GM21529 (cell line): Measurements from ENCODE around the gene SLC9A1.

Experiments used
- ATAC-seq: cut with Tn5 transposase; IDR thresholded peaks from one replicate; pipeline ENCODE4 v1.9.1; 2021; ENCODE audit not compliant: unreplicated experiment

Gene SLC9A1

DNA sequence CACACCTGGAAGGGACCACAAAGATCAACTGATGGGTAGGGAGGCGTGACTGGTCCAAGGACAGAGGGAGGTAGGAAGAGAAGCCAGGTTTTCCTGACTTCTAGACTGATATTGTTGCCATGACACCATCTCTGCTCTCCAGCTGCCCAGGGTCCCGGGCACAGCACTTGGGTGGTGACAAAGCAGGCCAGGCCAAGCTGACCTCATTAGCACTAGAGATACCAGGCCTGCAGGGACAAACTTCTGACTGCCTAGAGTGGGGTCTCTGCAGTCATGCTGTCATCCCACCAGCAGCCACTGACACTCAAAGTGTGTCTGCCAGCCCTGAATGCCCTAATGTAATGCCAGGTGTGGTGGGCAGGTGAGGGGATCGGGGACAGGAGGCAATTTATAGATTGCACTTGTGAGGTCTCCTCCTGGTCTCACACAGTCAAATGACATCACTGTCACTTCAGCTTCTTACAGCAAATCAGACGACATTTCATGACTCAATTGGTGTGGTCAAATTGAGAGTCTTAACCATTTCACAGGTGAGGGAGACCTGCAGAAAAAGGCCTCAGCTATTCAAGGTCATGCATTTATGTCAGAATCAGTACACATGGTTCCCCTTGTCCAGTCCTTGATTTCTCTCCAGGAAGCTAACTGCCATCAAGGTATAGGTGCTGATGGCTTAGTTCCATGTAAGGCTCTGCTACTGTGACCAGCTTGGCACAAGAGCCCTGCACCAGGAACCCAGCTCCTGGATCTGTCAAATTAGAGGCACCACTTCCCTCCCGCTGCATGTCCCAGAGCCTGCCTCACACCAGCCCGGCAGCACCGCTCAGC is 2.7 kb downstream of the SLC9A1 start:
- ATAC-seq: no peak

DNA sequence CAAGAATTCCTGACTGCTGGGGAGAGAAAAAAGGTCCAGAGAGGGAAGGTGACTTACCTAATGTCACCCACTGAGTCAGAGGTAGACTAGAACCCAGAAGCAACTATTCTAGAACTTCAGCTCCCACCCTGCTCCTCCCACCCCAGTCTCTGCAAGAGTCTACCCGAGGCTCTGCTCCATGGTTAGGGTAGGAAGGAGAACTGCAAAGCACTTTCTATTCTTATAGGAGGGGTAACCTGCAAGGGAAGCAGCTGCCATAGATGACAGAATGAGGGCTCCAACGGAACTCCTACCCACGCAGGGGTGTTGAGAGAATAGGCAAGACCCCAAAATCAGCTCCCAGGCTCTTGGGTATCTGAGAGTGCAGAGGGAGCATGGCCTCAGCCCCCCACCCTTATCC is 4.3 kb downstream of the SLC9A1 start:
- no peak for ATAC-seq

DNA sequence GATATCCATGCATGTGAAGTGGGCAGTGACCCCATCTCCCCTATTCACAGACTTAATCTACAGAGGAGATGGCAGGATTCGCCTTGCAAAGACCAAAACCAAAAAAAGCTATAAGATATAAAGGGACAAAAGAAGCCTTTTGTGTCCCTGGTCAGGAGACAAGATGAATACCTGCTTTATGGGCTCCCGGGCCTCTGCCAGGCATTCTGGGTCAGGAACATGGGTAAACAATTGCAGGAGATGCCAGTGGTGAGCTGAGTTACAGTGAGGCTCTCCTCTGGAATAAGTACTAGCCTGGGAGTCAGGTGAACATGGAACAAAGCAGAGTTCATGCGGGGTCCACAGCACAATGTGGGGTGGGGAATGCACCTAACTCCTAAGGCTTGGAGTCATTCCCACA is 4.7 kb downstream of the SLC9A1 start:
- no peak for ATAC-seq

DNA sequence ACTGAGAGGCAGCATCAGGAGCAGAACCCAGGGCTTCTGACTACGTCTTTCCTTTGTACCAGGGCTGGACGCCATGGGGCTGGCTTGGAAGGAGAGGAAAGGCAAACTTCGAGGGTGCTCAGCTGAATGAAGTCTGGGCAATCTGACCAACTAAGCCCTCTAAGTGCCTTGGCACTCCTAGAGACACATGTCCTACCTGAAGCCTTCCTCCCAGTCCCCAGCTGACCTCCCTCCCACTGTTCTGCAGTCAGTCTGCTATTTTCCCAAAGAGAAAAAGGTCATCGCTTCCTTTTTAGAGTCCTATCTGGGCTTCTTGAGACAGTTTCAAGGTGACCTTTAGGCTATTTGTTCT is 5.2 kb downstream of the SLC9A1 start:
- no peak for ATAC-seq

DNA sequence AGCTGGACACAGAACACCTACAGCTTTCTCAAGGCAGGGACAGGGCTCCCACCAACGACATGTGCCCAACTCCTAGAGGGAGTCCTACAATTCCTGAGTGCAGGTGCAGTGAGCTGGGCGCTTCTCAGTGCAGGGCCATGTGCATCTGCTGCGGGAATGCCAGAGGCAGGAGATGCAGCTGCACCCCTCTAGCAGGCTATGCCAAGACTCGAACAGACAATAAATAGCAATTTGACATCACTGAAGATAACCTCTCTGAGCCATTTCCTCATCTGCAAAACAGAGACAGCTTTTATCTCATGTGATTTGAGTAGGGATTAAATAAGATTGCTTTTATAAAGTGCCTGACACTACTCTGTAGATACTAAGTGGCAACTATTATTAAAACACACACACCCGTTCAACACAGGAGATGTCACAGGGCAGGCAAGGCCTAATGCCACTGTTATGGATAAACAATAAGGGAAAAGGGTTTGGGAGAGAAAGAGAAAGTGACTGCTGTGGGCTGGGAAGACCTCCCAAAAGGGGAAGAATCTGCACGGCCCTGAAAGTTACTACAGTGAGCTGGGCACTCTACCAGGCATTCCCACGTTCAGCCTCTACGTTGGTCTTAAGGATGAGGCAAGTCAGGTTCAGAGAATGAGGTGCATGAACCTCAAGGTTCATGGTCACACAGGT is 5.7 kb downstream of the SLC9A1 start:
- ATAC-seq: no peak

DNA sequence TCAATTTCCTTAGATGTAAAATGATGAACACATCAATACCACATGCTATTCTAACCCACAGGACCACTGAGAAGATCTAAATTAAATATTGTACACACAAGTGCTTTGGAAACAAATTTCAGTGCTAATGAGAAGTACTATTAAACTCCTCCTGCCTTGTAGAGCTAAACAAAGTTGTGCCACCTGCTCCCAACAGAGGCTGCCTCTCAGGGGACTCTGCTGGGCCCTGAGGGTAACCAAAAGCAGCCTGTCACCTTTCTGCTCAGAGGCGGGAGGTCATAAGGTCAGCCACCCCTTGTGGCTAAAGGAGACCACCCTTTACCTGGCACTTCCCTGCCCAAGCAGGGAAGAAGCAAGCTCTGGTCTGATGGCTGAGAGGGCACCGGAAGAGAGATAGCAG is 6.3 kb downstream of the SLC9A1 start:
- ATAC-seq: no peak

DNA sequence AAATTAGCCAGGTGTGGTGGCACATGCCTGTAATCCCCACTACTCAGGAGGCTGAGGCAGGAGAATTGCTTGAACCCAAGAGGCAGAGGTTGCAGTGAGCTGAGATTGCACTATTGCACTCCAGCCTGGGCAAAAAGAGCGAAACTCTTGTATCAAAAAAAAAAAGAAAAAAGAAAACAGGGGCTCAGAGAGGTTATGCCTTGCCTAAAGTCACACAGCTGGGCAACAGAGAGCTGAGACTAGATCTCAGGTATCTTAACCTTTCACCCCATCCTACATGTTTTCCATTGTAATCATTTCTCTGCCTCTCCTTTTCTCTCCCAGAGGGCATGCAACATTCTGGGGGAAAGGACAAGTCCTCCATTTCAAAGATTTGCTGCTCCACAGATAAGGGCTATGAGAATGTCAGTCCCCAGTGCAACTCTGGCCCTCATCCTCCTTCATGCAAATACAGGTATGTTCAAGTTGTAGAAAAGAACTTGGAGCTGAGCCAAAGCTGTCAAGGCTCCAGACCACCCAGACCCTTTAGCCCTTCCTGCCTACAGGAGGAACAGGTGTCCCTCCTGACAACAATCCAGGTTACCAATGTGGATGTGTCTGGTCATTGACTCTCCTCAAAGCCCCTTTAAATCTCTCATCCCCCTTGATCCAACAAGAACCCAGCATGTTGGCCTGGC is 6.9 kb downstream of the SLC9A1 start:
- ATAC-seq: no peak

DNA sequence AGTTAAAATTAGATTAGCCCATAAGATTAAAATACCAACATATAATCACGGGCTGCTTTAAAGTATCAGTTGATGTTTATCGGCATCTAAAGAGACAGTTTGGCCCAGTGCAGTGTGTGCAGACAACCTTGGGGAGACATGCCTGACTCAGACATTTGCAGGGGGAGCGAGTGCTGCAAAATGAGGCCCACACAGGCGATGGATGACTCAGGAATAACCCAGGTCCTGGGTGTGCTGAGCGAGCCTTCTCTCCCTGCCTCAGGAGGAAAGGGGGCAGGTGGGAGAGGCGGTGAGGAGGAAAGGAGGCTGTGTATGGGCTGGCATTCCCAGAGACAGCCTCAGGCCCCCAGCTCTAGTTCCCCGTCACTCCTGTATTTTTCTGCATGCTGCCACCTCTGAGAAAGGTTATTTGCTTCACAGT is 9.0 kb downstream of the SLC9A1 start:
- ATAC-seq: no peak

DNA sequence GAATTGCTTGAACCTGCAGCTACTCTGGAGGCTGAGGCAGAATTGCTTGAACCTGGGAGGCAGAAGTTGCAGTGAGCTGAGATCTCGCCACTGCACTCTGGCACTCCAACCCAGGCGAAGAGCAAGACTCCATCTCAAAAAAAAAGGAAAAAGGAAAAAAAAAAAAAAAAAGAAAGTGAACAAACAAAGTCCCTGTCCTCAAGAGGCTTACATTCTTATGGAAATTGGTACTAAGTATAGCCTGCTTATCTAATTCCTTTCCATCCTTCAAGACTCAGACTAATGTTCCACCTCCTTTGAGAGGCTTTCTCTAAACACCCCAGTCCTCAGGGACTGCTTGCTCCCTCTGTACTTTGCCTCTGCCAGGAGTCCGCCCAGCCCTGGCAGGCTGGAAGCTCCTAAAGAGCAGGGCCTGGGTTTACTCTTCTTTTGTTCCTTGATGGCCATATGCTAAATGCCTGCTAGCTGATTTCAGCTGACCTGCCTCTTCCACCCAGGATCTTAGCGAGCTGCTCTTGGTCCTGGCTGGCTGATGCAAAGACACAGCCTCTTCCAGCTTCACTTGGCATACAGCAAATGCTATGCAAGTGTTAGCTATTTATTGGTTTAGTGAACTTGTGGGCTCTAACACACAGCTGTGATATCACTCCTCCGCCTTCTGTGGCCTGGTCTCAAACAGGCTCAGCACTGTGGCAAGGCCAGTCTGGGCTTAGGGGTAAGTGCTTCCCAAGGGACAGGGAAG is 9.8 kb downstream of the SLC9A1 start:
- no peak for ATAC-seq

DNA sequence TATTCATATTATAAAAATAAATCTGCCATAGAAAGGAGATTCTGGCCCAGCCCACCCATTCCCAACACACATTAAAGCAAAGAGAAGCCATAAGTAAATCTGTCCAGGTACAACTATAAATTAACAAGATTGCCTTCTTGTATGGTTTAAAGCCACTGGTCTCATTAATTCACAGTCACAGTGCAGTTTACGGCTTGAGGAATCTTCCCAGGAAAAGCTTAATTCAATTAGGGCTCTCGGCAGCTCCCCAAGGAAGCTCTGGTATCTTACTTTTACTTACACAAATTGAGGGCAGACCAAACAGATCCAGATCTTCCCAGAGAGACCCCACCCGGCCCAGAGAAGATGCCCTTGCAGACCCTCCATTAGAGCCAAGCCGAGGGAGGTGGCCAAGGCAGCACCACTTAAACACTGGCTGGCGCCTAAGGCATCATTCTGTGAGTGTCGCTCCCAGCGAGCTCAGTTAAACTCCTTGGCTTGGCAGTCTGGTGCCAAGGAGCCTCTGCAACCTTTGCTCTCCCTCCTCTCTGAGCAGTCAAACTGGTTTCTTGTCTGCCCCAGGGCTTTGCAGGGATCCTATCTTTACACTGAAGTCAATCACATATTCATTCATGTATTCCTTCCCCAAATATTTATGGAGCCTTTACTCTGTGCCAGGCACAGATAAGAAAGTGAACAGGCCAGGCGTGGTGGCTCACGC is 10.7 kb downstream of the SLC9A1 start:
- ATAC-seq: no peak

DNA sequence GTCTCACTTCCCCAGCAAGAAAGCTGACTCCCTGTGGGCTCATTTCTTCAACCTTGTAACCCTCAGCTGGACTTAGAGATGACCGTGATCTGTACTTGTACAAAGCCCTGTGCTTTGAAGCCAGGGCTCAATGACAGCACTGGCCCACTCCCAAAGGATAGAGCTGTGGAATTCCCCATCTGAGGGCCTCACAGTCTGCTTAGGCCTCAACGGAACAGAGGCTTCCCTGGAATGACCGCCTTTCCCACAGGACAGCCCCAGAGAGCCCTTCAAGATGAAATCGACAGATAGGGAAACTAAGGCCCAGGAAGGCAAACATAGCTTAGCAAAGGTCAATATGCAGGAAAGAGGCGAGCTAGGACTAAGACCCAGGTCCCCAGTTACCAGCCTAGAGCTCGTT is 11.5 kb downstream of the SLC9A1 start:
- ATAC-seq: no peak

DNA sequence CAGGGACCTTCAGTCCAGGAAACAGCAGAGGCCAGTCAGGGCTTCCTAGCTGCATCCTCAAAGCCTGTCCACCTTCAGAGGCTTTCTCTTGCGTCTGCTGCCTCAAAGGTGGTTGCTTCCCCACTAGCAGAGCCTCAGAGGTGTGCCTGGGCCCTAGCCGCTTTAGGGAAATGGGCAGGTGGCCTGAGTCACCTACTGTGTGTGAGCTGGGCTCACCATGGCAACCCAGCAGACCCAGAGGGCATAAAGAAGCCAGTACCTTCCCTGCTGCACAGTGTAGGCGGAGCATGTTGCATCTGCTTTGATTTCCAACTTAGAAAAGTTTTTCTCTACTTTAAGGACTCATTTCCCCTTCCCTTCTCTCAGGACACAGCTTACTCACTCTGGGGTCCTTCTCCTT is 12.5 kb downstream of the SLC9A1 start:
- ATAC-seq: no peak

DNA sequence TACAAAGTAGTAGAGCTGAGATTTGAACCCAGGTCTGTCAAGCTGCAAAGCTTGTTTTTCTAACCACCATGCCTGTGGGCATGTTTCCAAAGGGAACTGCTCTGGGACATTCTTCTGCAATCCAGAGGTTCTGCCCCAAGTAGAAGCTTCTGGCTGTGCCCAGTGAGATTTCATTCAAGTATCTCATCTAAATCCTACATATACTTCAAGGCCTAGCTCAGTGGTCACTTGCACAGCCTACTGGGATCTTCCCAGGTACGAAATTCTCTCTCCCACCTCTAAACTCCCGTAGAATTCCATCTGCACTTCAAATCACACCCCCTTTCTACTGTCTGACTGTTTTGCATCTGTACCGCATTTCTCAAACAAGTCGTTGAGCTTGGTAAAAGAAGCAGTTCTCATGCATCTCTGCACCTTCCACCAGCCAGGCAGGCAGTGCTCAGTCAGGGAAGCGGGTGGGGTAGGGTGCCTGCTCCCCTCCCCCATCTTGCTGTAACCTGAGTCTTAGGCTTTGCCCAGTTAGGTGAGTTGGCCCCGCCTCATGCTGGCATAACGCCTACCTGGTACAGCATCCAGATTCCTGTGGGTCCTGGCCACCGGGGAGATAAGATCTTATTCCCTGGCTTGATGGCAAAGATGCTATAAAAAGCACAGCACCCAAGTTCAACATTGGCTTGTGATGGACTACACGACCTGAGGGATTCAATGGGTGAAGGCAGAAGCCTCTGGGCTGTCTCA is 13.5 kb downstream of the SLC9A1 start:
- ATAC-seq: no peak

DNA sequence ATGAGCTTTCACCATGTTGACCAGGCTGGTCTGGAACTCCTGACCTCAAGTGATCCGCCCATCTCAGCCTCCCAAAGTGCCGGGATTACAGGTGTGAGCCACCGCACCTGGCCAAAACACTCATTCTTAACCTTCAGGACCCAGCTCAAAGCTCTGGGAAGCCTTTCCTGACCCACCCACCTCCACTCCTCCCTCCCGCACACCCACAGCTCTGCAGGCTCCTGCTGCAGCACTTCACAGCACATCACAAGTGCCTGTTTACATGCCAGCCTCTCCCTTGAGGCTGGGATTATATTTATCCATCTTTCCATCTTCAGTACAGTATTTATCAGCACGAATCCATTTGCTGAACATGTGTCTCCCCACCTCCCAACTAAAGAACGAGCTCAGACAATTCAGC is 14.9 kb downstream of the SLC9A1 start:
- ATAC-seq: no peak

DNA sequence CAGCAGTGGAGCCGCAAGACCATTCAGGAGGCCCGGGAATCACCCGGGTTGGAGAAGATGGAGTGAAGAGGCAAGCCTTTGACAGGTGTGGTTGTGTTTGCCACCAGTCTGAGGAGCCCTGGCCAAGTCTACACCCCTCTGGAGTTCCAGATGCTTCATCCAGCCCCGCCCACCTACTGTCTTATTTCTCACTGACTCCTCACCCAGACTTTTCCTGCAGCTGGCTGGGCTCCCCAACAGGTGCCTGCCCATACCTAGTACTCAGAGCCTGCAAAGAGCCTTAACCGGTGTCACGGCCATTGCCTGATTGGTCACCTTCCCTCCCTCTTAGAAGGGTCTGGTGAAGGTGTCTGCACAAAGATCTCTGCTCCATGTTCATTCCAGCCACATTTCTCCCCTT is 16.0 kb downstream of the SLC9A1 start:
- ATAC-seq: no peak

DNA sequence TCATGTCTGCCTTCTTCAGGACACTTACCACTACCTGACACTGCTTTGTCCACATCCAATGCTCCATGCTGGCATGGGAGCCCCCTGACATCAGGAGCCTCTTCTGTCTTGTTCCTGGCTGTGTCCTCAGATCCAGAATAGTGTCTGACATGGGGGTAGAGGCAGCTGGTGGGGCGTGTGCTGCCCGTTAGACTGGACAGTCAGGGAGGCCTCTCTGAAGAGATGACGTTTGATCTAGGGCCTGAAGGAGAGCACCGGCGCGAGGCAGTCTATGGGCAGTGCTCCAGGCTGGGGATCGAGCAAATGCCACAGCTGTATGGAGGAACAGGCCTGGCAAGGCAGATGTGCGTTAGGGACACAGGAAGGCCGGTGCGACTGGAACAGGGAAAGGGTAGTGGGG is 16.6 kb downstream of the SLC9A1 start:
- ATAC-seq: no peak

DNA sequence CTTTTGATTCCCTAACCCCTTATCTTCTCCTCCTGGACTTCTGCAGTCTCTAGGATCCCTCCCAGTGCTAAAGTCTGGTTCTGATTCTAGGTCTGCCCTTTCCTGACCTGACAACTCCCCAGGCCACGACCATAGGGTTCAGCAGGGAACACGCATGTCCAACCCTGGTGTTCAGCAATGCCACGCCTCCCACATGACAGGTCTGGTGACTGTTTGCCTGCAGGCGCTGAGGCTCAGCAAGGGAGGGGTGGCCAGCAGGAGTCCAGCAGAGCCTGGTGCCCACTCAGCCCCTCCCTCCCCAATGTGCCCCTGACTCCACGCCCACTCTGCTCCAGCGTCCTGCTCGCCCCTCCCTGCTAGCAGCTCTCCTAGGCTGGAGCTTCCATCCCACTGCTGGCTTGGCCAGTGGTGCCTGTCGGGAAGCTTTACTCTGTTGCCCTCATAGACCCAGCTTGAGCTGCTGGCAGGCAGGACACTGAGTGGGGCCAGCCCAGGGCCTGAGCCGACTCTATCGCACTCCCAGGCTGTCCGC is 17.3 kb downstream of the SLC9A1 start:
- ATAC-seq: no peak

DNA sequence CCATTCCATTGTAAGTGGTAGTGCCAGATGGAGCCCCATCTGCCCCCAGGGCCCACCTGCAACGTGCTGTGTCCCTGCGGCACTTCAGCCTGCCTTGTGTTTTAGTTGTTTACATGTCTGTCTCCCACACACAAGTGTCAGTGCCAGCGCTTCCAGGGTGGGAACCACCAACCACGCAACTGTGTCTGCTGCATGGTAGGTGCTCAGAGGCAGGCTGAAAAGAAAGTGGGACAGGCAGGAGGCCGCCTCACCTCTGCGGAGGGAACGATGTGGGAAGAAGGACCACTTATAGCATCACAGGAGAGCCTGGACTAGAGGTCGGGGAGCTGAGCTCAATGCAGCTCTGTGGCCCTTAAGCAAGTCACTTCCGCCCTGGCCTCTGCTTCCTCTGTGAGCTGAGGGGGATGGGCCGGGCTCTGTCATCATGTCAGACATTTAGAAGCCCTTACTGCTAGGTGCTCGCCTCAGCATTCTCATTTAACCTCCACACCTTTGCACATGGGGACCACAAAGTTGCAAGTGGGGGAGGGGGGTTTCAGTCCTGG is 17.9 kb downstream of the SLC9A1 start:
- no peak for ATAC-seq

DNA sequence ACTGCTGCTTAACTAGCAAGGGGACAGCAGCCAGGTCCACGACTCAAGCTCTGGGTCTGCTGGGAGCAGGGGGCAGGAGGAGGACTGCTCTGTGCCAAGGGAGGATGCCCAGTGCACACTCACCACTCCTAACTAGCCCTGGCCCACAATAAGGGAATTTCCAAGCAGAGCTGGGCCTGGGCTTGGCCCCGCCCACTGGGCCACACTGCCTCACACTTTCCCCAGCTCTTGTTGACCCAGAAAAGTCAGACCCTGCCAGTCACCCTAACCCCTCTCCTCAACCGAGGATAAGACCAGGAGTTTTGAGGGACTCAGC is 18.7 kb downstream of the SLC9A1 start:
- no peak for ATAC-seq
